Endodermal cell (in vitro differentiated cells): ENCODE results near the gene ASTN2. TPM values are rescaled to one million over a fixed set of nuclear protein-coding genes. Genes with fewer than 3 reads are reported as not detected.

Experiments used
- DNase-seq: peaks from one replicate; pipeline ENCODE4 v3.0.0-alpha.2; 2017
- H3K27ac ChIP-seq: 2 replicates; pipeline ENCODE4 v1.5.1; 2013; ENCODE audit warnings: mild to moderate bottlenecking, low read depth, low read length, moderate library complexity
- H3K27me3 ChIP-seq: 2 replicates; pipeline ENCODE4 v1.6.1; 2013; ENCODE audit warnings: mild to moderate bottlenecking, low read length, moderate library complexity; ENCODE audit not compliant: insufficient read depth, control insufficient read depth, poor library complexity, severe bottlenecking
- H3K36me3 ChIP-seq: 2 replicates; pipeline ENCODE4 v1.7.0; 2013; ENCODE audit warnings: mild to moderate bottlenecking, low read length, moderate library complexity; ENCODE audit not compliant: control insufficient read depth, insufficient read depth
- H3K4me1 ChIP-seq: one replicate; pipeline ENCODE4 v1.7.0; 2013; ENCODE audit warnings: low read length; ENCODE audit not compliant: control insufficient read depth, insufficient read depth
- H3K4me3 ChIP-seq: 2 replicates; pipeline ENCODE4 v1.5.1; 2013; ENCODE audit warnings: mild to moderate bottlenecking, low read length, moderate library complexity
- H3K9ac ChIP-seq: 2 replicates; pipeline ENCODE4 v1.6.1; 2013; ENCODE audit warnings: mild to moderate bottlenecking, low read length, moderate library complexity; ENCODE audit not compliant: poor library complexity, severe bottlenecking; ENCODE audit errors: extremely low read depth
- H3K9me3 ChIP-seq: 2 replicates; pipeline ENCODE4 v1.6.1; 2013; ENCODE audit warnings: mild to moderate bottlenecking, low read length, moderate library complexity; ENCODE audit not compliant: control insufficient read depth
- H3K27ac Mint-ChIP-seq: 2 replicates; pipeline ENCODE4 v1.8.0; 2020; ENCODE audit warnings: mixed read lengths
- H3K27me3 Mint-ChIP-seq: 2 replicates; pipeline ENCODE4 v1.8.0; 2021; ENCODE audit warnings: mild to moderate bottlenecking, mixed read lengths; ENCODE audit not compliant: insufficient read depth
- H3K36me3 Mint-ChIP-seq: 2 replicates; pipeline ENCODE4 v1.8.0; 2020; ENCODE audit warnings: low read depth, mixed read lengths
- H3K4me1 Mint-ChIP-seq: 2 replicates; pipeline ENCODE4 v1.8.0; 2020; ENCODE audit warnings: mixed read lengths
- H3K4me3 Mint-ChIP-seq: 2 replicates; pipeline ENCODE4 v1.8.0; 2020; ENCODE audit warnings: mild to moderate bottlenecking, moderate library complexity, mixed read lengths
- H3K9me3 Mint-ChIP-seq: 2 replicates; pipeline ENCODE4 v1.8.0; 2020; ENCODE audit warnings: mild to moderate bottlenecking, mixed read lengths
- CTCF ChIP-seq: fragments of 200-600 bp; sonication (generic); conservative IDR thresholded peaks from 2 replicates; pipeline ENCODE4 v1.5.0; 2021; ENCODE audit warnings: antibody characterized with exemption, mild to moderate bottlenecking
- WGBS, 2 experiments: methylation state at CpG; one replicate each; pipeline versions ENCODE4 v1.1.5 to v1.1.7; 2013; ENCODE audit warnings: missing lambda C conversion rate in 2 of 2, mixed read lengths in 1 of 2; ENCODE audit not compliant: insufficient coverage in 1 of 2, insufficient read length in 1 of 2; 5-methylcytosine and 5-hydroxymethylcytosine counted together
- total RNA-seq, 2 donors: library from RNA; stranded (reverse); fragmentation: NEBNext Ultra II Directional in 1 of 2; extraction: Animal tissue kit (Norgen Biotek cat#: 25700) in 1 of 2; gene quantifications; 2 replicates in 1 of 2; 3 replicates in 1 of 2; pipeline ENCODE4 v1.2.1, GENCODE V29; 2021

ASTN2 gene
- total RNA-seq, 2 donors from 2014 or later, result 8.9 to 10.4 TPM

- H3K4me3 ChIP-seq, result no peak overlapping the region
- no peak for TF ChIP-seq CTCF
- Mint-ChIP-seq H3K4me1 (peaks cover 16% of the 10 kb centered on the region), H3K9me3 (no peaks in the 10 kb centered on the region), H3K27me3 (peaks cover 15% of the 10 kb centered on the region), H3K27ac (no peak overlapping the region), H3K36me3 (no peaks in the 10 kb centered on the region), H3K4me3 (no peak overlapping the region)
- H3K4me1 ChIP-seq, result no peaks in the 10 kb centered on the region
- no peak overlapping the region for H3K27ac ChIP-seq
- no peaks in the 10 kb centered on the region for H3K9me3 ChIP-seq
- H3K36me3 ChIP-seq, result no peaks in the 10 kb centered on the region
- no peak for DNase-seq
- 92% methylated on average over 1 of the region's 1 CpG; no CpG with 5 or more reads in 1 of the 2 experiments for WGBS, 2 experiments
- no peak overlapping the region for H3K9ac ChIP-seq
- peaks cover 4% of the 10 kb centered on the region for H3K27me3 ChIP-seq
Observed at GRCh38 chr9:116888066-116888465, 526.8 kb downstream of the ASTN2 start.

- Mint-ChIP-seq H3K9me3 (no peaks in the 10 kb centered on the region), H3K27me3 (peaks cover 15% of the 10 kb centered on the region), H3K36me3 (no peaks in the 10 kb centered on the region), H3K4me1 (peaks cover 5% of the 10 kb centered on the region), H3K4me3 (no peak overlapping the region), H3K27ac (no peak overlapping the region)
- Histone ChIP-seq H3K27ac (no peak overlapping the region), H3K36me3 (no peaks in the 10 kb centered on the region), H3K9ac (no peak overlapping the region), H3K27me3 (peaks cover 4% of the 10 kb centered on the region), H3K4me3 (no peak overlapping the region), H3K9me3 (no peaks in the 10 kb centered on the region), H3K4me1 (no peaks in the 10 kb centered on the region)
- DNase-seq, result no peak
- WGBS, 2 experiments, result 95% methylated on average over 1 of the region's 1 CpG; no CpG with 5 or more reads in 1 of the 2 experiments
- no peak for TF ChIP-seq CTCF
Observed at GRCh38 chr9:116883676-116884075, 531.2 kb downstream of the ASTN2 start.

GRCh38 chr9:116877072-116877471, 537.8 kb downstream of the ASTN2 start:
- 94% methylated on average over 3 of the region's 3 CpGs; no CpG with 5 or more reads in 1 of the 2 experiments for WGBS, 2 experiments

More at GRCh38 chr9:116877072-116877471, 537.8 kb downstream of the ASTN2 start:
- no peaks in the 10 kb centered on the region for H3K4me1 Mint-ChIP-seq
- peaks cover 1% of the 10 kb centered on the region for H3K36me3 Mint-ChIP-seq
- Histone ChIP-seq H3K27ac (no peak overlapping the region), H3K27me3 (no peaks in the 10 kb centered on the region), H3K36me3 (no peaks in the 10 kb centered on the region), H3K4me3 (peak overlapping the region; percentile 35), H3K9me3 (peaks cover 33% of the 10 kb centered on the region), H3K9ac (no peak overlapping the region), H3K4me1 (no peaks in the 10 kb centered on the region)
- peaks cover 27% of the 10 kb centered on the region for H3K9me3 Mint-ChIP-seq
- no peak for DNase-seq
- no peak for TF ChIP-seq CTCF
- no peak overlapping the region for H3K4me3 Mint-ChIP-seq
- no peak overlapping the region for H3K27ac Mint-ChIP-seq
- no peaks in the 10 kb centered on the region for H3K27me3 Mint-ChIP-seq
